Neuronal stem cell (in vitro differentiated cells): ENCODE measurements around the gene BRAF.

Source experiments
- DNase-seq: peaks from one replicate; pipeline ENCODE4 v3.0.0-alpha.2; 2013; ENCODE audit warnings: low spot score
- H2AFZ ChIP-seq: one replicate; pipeline ENCODE4 v1.6.1; 2013; ENCODE audit warnings: mild to moderate bottlenecking, low read length, inconsistent platforms
- H2AK5ac ChIP-seq: 2 replicates; pipeline ENCODE4 v1.6.1; 2013; ENCODE audit warnings: low read depth, mild to moderate bottlenecking, inconsistent platforms, low read length, moderate library complexity, mixed read lengths
- H2BK120ac ChIP-seq: 2 replicates; pipeline ENCODE4 v1.6.1; 2013; ENCODE audit warnings: low read depth, mild to moderate bottlenecking, inconsistent platforms, low read length, moderate library complexity, mixed read lengths
- H2BK12ac ChIP-seq: one replicate; pipeline ENCODE4 v1.6.1; 2013; ENCODE audit warnings: low read length, inconsistent platforms
- H2BK15ac ChIP-seq: 2 replicates; pipeline ENCODE4 v1.6.1; 2013; ENCODE audit warnings: mild to moderate bottlenecking, low read length, inconsistent platforms, mixed read lengths
- H2BK5ac ChIP-seq: one replicate; pipeline ENCODE4 v1.6.1; 2013; ENCODE audit warnings: inconsistent platforms, mild to moderate bottlenecking, low read length, moderate library complexity
- H3K14ac ChIP-seq: one replicate; pipeline ENCODE4 v1.6.1; 2013; ENCODE audit warnings: low read length, inconsistent platforms
- H3K18ac ChIP-seq: 2 replicates; pipeline ENCODE4 v1.6.1; 2013; ENCODE audit warnings: low read length, inconsistent platforms
- H3K23ac ChIP-seq: 2 replicates; pipeline ENCODE4 v1.6.1; 2013; ENCODE audit warnings: low read depth, mild to moderate bottlenecking, mixed read lengths, low read length, inconsistent platforms; ENCODE audit not compliant: poor library complexity
- H3K27ac ChIP-seq: replicated peaks from 3 replicates; pipeline ENCODE4 v1.5.1; 2013; ENCODE audit warnings: low read length, inconsistent platforms
- H3K27me3 ChIP-seq, 3 experiments: 2 replicates each; pipeline ENCODE4 v1.6.1; 2013; ENCODE audit warnings: low read length in 3 of 3, mild to moderate bottlenecking in 2 of 3, inconsistent platforms in 1 of 3, low read depth in 1 of 3, mixed read lengths in 1 of 3, moderate library complexity in 1 of 3; ENCODE audit not compliant: control insufficient read depth in 3 of 3, insufficient read depth in 3 of 3
- H3K36me3 ChIP-seq, 2 donors: replicated peaks in 1 of 2; 2 replicates each; pipeline ENCODE4 v1.6.1; 2013; ENCODE audit warnings: low read length in 2 of 2; ENCODE audit not compliant: control insufficient read depth in 2 of 2, insufficient read depth in 2 of 2
- H3K4ac ChIP-seq: 2 replicates; pipeline ENCODE4 v1.6.1; 2013; ENCODE audit warnings: inconsistent platforms, mild to moderate bottlenecking, low read length, moderate library complexity
- H3K4me1 ChIP-seq, 2 donors: 1 replicate in 1 of 2; 2 replicates in 1 of 2; pipeline ENCODE4 v1.6.1; 2013; ENCODE audit warnings: low read length in 2 of 2, low read depth in 1 of 2; ENCODE audit not compliant: control insufficient read depth in 2 of 2, insufficient read depth in 1 of 2
- H3K4me2 ChIP-seq: one replicate; pipeline ENCODE4 v1.6.1; 2013; ENCODE audit warnings: mild to moderate bottlenecking, low read length, inconsistent platforms; ENCODE audit not compliant: insufficient read depth, poor library complexity, severe bottlenecking
- H3K4me3 ChIP-seq, 2 donors: 2 replicates each; pipeline ENCODE4 v1.5.1; 2013; ENCODE audit warnings: low read length in 2 of 2, mild to moderate bottlenecking in 2 of 2, inconsistent platforms in 1 of 2, moderate library complexity in 1 of 2
- H3K79me1 ChIP-seq: one replicate; pipeline ENCODE4 v1.6.1; 2013; ENCODE audit warnings: low read depth, mild to moderate bottlenecking, inconsistent platforms, low read length, moderate library complexity
- H3K9ac ChIP-seq: one replicate; pipeline ENCODE4 v1.6.1; 2013; ENCODE audit warnings: mild to moderate bottlenecking, low read depth, low read length, inconsistent platforms; ENCODE audit not compliant: poor library complexity
- H3K9me3 ChIP-seq, 2 donors: replicated peaks in 1 of 2; 2 replicates each; pipeline versions ENCODE3 to v1.6.1; 2013; ENCODE audit warnings: low read length in 2 of 2, mild to moderate bottlenecking in 2 of 2, inconsistent platforms in 1 of 2, low read depth in 1 of 2, mixed read lengths in 1 of 2, moderate library complexity in 1 of 2; ENCODE audit not compliant: control insufficient read depth in 2 of 2, insufficient read depth in 1 of 2
- H4K8ac ChIP-seq: one replicate; pipeline ENCODE4 v1.6.1; 2013; ENCODE audit warnings: low read depth, mild to moderate bottlenecking, inconsistent platforms, low read length, moderate library complexity
- H4K91ac ChIP-seq: one replicate; pipeline ENCODE4 v1.6.1; 2013; ENCODE audit warnings: low read length, low read depth, mild to moderate bottlenecking, inconsistent platforms; ENCODE audit not compliant: poor library complexity
- WGBS, 2 donors: extraction: QIAGEN DNeasy Blood & Tissue Kit; methylation state at CpG; one replicate each; pipeline ENCODE4 v1.1.7; 2013; ENCODE audit warnings: missing lambda C conversion rate in 2 of 2, mixed read lengths in 1 of 2; ENCODE audit not compliant: insufficient read length in 2 of 2, insufficient replicate concordance in 1 of 2; ENCODE audit errors: extremely low coverage in 2 of 2; 5-methylcytosine and 5-hydroxymethylcytosine counted together

The BRAF gene

GRCh38 chr7:140911746-140912145 is 13.0 kb downstream of the BRAF start:
- Histone ChIP-seq H2BK120ac (no peak overlapping the region), H3K79me1 (peaks cover 3% of the 10 kb centered on the region), H3K4ac (no peak overlapping the region), H3K14ac (no peak overlapping the region), H4K8ac (no peak overlapping the region), H3K9ac (no peak overlapping the region), H2BK5ac (no peak overlapping the region), H3K27ac (no peak overlapping the region), H3K4me2 (no peak overlapping the region), H3K4me1 (peaks cover 0 to 7% of the 10 kb centered on the region in 2 donors), H3K9me3 (peaks cover 0 to 3% of the 10 kb centered on the region in 2 donors), H2AK5ac (no peak overlapping the region), H3K18ac (no peak overlapping the region), H3K27me3 (no peaks in the 10 kb centered on the region), H2BK15ac (no peak overlapping the region), H3K36me3 (peaks cover 0 to 5% of the 10 kb centered on the region in 2 donors), H3K4me3 (no peak overlapping the region), H3K23ac (no peak overlapping the region), H2BK12ac (no peak overlapping the region), H4K91ac (no peak overlapping the region), H2AFZ (no peak overlapping the region)
- whole genome bisulfite sequencing, 2 donors, result no CpG with 5 or more reads among the region's 1 CpG
- no peak for DNase-seq

- Histone ChIP-seq H3K79me1 (peaks cover 3% of the 10 kb centered on the region), H3K4me2 (no peak overlapping the region), H3K9ac (no peak overlapping the region), H3K36me3 (peaks cover 0 to 5% of the 10 kb centered on the region in 2 donors), H3K4me3 (no peak overlapping the region), H3K9me3 (peaks cover 0 to 3% of the 10 kb centered on the region in 2 donors), H2BK15ac (no peak overlapping the region), H2BK5ac (no peak overlapping the region), H3K4ac (no peak overlapping the region), H3K23ac (no peak overlapping the region), H4K91ac (no peak overlapping the region), H2AK5ac (no peak overlapping the region), H2BK12ac (no peak overlapping the region), H3K4me1 (peaks cover 0 to 7% of the 10 kb centered on the region in 2 donors), H3K27ac (no peak overlapping the region), H3K14ac (no peak overlapping the region), H4K8ac (no peak overlapping the region), H2BK120ac (no peak overlapping the region), H3K18ac (no peak overlapping the region), H3K27me3 (no peaks in the 10 kb centered on the region), H2AFZ (no peak overlapping the region)
- no peak for DNase-seq
- WGBS, 2 donors, result no CpG with 5 or more reads among the region's 5 CpGs
Measured at GRCh38 chr7:140909476-140910161, 15.1 kb downstream of the BRAF start.

GRCh38 chr7:140908361-140908760 is 16.4 kb downstream of the BRAF start:
- no peaks in the 10 kb centered on the region for H3K27me3 ChIP-seq
- no peak overlapping the region for H3K9ac ChIP-seq
- H3K14ac ChIP-seq, result no peak overlapping the region
- no peak overlapping the region for H3K27ac ChIP-seq
- no peak overlapping the region for H3K4ac ChIP-seq
- H4K91ac ChIP-seq, result no peak overlapping the region
- no peak overlapping the region for H3K4me2 ChIP-seq
- no peak overlapping the region for H2BK5ac ChIP-seq
- H4K8ac ChIP-seq, result no peak overlapping the region
- WGBS, 2 donors, result no CpG with 5 or more reads among the region's 2 CpGs
- peaks cover 2 to 11% of the 10 kb centered on the region in 2 donors for H3K9me3 ChIP-seq
- DNase-seq, result no peak
- peaks cover 0 to 4% of the 10 kb centered on the region in 2 donors for H3K4me1 ChIP-seq
- H3K79me1 ChIP-seq, result peaks cover 3% of the 10 kb centered on the region
- no peak overlapping the region for H3K23ac ChIP-seq
- H2AK5ac ChIP-seq, result no peak overlapping the region
- no peak overlapping the region for H2BK120ac ChIP-seq
- no peak overlapping the region for H2AFZ ChIP-seq
- no peak overlapping the region for H3K4me3 ChIP-seq
- H3K36me3 ChIP-seq, result peaks cover 0 to 5% of the 10 kb centered on the region in 2 donors
- H3K18ac ChIP-seq, result no peak overlapping the region
- no peak overlapping the region for H2BK15ac ChIP-seq
- H2BK12ac ChIP-seq, result no peak overlapping the region

GRCh38 chr7:140903741-140904480 is 20.8 kb downstream of the BRAF start:
- no CpG with 5 or more reads among the region's 4 CpGs for WGBS, 2 donors

More at GRCh38 chr7:140903741-140904480, 20.8 kb downstream of the BRAF start:
- Histone ChIP-seq H3K9me3 (peaks cover 2 to 24% of the 10 kb centered on the region in 2 donors), H3K36me3 (no peaks in the 10 kb centered on the region), H3K27ac (no peak overlapping the region), H3K14ac (no peak overlapping the region), H2AK5ac (no peak overlapping the region), H4K91ac (no peak overlapping the region), H2BK120ac (no peak overlapping the region), H3K4me3 (no peak overlapping the region), H3K4me1 (peaks cover 0 to 4% of the 10 kb centered on the region in 2 donors), H3K18ac (no peak overlapping the region), H3K4me2 (no peak overlapping the region), H4K8ac (no peak overlapping the region), H2BK15ac (no peak overlapping the region), H3K4ac (no peak overlapping the region), H3K9ac (no peak overlapping the region), H2AFZ (no peak overlapping the region), H2BK12ac (no peak overlapping the region), H3K23ac (no peak overlapping the region), H2BK5ac (no peak overlapping the region), H3K27me3 (no peaks in the 10 kb centered on the region), H3K79me1 (no peaks in the 10 kb centered on the region)
- no peak for DNase-seq
